Cortex of kidney (tissue), 1 donor: Measurements from ENCODE around the gene TSNAXIP1.

ENCODE experiments used
- DNase-seq: peaks from one replicate; lab custom pipeline; 2025; lab: John Stamatoyannopoulos, UW

TSNAXIP1 gene

DNA sequence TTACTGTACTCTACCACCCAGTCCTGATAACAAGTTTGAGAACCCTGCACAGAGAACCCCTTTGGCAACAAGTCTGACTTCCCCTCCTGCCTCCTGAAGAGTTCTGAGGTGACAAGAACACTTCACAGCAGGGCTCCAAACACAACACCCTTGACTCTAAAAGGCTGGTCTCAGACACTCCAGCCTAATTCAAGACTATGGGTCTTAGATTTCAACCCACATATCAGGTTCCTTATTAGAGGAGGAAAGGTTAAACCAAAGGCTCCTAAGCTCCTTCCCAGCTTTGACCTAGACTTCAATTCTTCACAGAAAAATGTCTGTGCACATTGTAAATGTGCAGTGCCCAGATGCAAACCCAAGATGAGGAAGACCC, 23.4 kb upstream of the TSNAXIP1 start:
- DNase-seq = no peak

- DNase-seq = no peak
These were observed 20.2 kb upstream of the TSNAXIP1 start for GRCh38 chr16:67786491-67786890.

- no peak for DNase-seq
These were observed 16.6 kb upstream of the TSNAXIP1 start for GRCh38 chr16:67790071-67790470.

GRCh38 chr16:67796099-67796718, 10.5 kb upstream of the TSNAXIP1 start:
- no peak for DNase-seq

- DNase-seq = no peak
These were observed 6.3 kb upstream of the TSNAXIP1 start for GRCh38 chr16:67800338-67800926.

DNA sequence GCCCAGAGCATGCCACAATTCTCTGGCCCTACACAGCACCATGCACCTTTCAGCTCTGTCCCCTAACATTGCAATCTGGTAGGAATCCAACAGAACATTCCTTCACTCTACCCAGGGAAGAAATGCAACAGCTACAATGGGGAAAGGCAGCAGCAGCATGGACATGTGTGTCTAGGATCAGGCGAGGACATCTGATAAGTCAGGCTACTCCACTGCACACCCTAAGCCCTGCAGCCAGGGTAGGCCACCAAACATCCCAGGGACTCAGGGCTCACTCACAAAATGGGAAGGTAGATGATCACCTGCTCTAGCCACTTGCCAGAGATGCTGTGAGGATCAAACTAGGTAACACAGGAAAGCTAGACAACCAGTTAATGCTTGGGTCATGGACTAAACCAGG, 5.4 kb upstream of the TSNAXIP1 start:
- DNase-seq = no peak

GRCh38 chr16:67801883-67802282, 4.8 kb upstream of the TSNAXIP1 start:
- DNase-seq = no peak

- DNase-seq = no peak
These were observed 2.8 kb upstream of the TSNAXIP1 start for GRCh38 chr16:67803894-67804293.

DNA sequence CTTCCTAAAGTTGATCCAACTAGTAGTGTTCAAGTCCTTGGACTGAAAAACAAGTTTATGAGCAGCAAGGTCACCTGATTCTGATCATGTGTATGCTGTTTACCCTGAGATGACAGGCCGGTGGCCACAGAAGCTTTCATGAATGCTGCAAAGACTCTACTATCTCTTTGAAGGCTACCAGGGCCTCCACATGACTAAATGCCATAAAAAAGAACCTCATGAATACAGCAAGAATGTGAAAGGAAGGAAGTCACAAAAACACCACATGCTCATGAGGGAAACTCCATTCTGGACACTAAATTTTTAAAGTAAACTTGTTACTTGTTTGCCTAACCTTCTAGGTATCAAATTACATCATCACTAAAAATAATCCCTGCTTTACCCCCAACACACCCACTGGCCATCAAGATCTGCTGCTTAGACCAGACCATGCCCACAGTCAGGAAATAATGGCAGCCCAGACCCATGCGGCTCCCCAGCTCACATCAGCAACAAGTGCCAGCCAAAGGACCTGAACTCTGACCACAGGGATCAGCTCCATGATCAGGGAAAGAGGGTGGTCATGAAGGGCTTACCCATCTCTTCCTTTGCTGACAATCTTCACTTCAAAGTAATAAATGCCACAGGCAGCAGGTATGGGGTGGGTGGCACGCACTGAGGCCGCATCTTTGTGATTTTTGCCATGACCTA, 1.7 kb upstream of the TSNAXIP1 start:
- no peak for DNase-seq

DNA sequence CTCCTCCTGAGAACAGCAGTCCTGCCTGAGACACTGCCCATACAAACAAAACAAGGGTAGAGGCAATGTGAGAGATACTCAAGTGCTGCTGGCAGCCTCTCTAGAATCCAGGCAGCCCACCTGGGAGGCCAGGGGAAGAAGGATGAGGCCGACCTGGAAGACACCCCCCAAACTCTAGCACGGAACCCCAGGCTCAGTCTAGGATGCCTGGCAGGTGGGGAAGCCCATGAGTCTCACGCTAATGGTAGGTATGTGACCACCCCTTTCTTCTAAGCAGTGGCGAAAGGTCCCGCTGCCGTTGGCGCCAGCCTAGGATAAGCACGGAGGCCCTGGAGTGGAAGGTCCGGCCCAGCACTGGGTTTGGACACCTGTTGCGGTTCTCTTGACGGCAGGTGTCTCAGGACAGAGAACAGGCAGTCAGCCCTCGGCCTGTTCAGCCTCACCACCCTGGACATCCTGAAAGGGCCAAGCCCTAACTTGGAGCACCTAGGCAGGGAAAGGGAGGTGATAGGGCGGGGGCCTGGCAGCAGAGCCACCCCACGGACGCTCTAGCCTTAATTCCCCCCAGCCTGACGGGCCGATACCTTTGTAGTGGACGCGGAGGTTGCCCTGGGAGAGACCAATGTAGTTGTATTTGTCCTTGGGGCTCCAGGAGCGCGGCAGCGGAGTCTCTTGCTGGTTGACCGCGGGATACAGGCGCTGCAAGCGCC, 816 bp upstream of the TSNAXIP1 start:
- no peak for DNase-seq

GRCh38 chr16:67807148-67807682, 526 bp downstream of the TSNAXIP1 start:
- DNase-seq = no peak

DNA sequence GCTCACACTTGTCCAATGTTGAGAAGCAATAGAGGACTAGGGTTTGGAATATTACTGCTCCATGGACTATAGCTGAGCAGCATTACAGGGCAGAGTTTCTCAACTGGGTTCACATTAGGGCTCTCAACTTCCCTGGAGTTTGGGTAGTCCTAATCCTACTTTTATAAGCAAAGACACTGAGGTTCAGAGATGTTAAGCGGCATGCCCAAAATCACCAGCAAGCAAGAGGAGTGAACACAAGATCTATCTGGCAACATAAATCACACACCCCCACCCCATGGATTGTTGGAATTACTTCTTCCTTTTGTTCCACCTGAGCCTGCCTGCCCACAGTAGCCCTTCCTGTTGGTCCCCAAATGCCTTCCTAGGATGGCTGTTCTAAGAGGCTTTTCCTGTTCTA, 5.2 kb downstream of the TSNAXIP1 start:
- no peak for DNase-seq

GRCh38 chr16:67814567-67814966, 7.9 kb downstream of the TSNAXIP1 start:
- no peak for DNase-seq

DNA sequence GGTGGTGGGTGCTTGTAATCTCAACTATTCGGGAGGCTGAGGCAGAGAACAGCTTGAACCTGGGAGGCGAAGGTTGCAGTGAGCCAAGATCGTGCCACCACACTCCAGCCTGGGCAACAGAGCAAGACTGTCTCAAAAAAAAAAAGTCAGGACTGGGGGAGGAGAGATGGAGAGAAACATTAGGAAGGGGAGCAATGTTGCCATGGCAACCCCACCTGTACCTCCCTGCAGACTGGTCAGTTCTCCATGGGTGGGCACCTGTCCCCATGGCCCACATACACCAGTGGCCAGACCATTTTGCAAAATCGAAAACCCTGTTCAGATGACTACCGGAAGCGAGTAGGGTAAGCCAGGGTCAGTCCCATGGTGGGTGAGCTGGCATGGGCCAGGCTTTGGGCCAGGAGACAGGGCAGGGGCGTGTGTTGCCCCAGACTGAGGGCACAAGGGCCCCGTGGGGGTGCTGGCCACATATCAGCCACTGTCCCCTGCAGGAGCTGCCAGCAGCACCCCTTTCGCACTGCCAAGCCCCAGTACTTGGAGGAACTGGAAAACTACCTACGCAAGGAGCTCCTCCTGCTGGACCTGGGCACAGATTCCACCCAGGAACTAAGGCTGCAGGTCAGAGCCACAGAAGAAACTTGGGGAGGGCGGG, 14.0 kb downstream of the TSNAXIP1 start:
- no peak for DNase-seq

DNA sequence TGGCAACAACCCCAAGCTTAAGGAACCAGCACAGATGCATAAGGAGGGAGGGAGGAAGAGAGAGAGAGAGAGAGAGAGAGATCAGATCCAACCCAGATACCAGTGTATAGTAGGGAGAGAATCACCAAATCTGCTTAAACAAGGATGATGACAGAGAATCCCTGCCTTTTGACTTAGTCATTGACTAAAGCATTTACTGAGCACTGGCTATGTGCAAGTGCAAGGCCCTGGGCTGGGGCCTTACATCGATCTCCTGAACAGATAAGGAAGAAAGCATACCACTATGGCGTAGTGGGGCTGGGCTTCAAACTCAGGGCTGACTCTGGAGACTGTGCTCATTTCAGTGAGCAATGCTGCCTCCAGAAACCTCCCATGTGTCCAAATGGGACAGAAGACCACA, 15.8 kb downstream of the TSNAXIP1 start:
- DNase-seq = no peak

DNA sequence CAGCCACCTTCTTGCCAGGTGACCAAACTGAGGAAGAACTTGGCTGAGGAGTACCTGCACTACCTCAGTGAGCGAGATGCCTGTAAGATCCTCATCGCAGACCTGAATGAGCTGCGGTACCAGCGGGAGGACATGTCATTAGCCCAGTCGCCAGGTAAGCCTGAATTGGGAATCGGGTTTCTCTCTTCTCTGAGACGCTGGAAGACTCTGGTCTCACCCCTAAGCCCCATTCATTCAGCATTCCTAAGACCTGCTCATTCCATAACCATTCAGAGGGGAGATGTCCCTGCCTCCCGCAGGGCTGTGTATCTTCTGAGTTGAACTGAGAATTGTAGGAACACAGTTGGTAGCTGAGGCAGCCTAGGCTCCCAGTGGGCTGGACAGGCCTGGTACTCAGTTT, 18.4 kb downstream of the TSNAXIP1 start:
- DNase-seq = no peak

DNA sequence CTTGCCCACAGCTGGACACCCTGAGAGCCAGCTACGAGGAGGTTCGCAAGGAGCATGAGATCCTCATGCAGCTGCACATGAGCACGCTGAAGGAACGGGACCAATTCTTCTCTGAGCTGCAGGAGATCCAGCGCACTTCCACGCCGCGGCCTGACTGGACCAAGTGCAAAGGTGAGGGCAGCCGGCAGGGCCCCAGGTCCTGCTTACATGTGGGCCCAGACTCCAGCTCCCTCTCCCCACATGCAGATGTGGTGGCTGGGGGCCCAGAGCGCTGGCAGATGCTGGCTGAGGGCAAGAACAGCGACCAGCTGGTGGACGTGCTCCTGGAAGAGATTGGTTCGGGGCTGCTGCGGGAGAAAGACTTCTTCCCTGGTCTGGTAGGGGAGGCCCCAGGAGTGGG, 19.2 kb downstream of the TSNAXIP1 start:
- no peak for DNase-seq

GRCh38 chr16:67828651-67829050, 22.0 kb downstream of the TSNAXIP1 start:
- no peak for DNase-seq

DNA sequence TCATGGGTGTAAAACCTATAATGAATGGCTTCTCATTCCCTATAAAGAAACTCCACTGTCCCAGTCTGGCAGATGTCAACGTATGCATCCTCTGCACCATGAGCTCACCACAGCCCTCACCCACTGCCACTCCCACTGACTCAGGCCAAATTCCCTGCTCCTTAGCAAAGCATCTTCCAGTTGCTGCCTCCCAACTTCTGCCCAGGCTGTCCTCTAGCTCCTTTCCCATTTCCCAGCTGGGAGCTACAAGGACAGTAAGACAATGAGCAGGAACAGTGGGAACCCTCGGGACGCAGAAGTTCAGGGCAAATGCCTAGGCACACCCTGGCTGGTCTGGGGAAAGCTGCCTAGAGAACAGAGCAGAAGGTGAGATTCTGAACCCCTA, 26.3 kb downstream of the TSNAXIP1 start:
- DNase-seq = no peak

DNA sequence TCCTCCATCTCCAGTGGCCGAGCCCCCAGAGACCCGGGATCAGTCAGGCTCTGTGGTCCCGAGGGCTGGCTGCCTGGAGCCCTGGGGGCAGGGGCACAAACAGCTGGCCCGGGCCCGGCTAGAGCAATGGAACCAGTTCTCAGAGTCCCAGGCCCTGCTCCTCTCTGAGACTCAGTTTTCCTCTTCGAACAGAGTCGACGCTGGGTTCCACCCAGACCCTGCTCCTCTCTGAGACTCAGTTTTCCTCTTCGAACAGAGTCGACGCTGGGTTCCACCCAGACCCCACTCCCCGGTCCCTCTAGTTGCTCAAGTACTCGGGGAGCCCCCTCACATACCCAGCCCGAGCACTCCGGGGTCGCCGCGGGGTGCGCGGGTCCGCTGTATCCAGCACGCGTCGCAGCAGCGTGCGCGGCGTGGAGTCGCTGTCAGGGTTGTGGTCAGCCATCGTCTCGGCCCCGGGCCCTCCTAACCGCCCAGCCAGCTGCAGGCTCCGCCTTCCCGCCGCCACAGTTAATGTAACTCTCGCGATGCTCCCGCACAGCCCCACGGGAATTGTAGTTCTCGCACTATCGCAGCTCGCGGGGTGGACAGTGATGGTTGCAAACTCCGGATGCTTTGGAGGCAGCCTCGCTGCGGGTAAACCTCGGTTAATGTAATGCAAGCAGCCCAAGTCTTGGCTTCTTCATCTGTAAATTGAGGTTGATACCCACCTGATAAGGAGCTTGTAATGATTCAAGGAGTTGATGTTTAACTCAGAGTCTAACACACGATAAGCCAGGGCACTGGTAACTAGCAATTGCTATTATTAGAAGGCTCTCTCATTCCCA, 26.9 kb downstream of the TSNAXIP1 start:
- DNase-seq = no peak

DNA sequence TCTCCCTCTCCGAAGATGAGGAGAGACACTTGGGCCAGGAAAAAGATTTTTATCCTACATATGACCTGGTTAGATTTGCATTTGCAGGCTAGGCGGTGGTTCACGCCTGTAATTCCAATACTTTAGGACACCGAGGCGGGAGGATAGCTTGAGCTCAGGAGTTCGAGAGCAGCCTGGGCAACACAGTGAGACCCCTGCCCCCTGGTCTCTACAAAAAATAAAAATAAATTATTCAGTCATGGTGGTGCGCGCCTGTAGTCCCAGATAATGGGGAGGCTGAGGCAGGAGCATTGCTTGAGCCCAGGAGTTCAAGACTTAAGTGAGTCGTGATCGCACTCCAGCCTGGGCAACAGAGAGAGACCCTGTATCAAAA, 27.5 kb downstream of the TSNAXIP1 start:
- no peak for DNase-seq
